SW480 (cell line): ENCODE results near the gene MIOX.
"Not testable (repeated sequence)": the region's sequence is repeated elsewhere in the genome, so short reads cannot be mapped to it uniquely, and the experiment has no call there.

Source experiments
- DNase-seq: peaks from one replicate; pipeline ENCODE4 v3.0.0-alpha.2; 2016; ENCODE audit warnings: low spot score

Gene MIOX

GRCh38 chr22:50529897-50530579, 43.4 kb downstream of the MIOX start, which contains the start of gene TYMP:
TSS of gene TYMP (minus strand) at chr22:50530012. CDS start at chr22:50529709, 303 bp downstream.
- no peak for DNase-seq

- DNase-seq: no peak
Observed at GRCh38 chr22:50530580-50530876, 43.9 kb downstream of the MIOX start.

DNA sequence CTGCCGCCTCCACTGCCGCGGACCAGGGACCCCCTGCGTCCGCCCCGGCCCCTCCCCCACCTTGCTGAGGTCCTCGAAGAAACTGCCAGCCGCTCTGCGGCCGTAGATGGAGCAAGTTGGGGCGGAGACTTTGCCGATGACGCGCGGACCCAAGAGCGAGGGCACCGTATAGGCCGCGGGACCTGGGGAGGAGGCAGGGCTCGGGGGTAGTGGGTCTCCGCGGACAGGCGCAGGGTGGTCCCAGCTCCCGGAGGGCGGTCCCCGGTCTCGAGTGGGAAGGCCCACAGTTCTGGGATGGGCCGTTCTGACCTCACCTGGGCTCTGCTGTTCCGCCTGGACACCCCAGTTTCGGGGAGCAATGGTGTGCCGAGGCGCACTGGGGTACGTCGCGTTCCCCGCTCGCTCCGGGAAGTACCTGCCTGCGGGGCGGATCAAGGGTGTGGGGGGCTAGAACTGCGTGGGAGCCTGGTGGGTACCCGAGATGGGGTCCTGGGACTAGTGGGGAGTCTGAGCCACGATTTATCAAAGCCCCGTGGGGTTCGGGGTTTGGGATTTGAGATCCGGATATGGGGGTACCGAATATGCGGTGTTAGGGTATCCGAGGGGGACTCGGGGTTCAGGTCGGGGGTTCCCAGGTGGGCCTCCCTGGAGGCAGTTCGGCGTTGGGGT, 44.4 kb downstream of the MIOX start:
- peak; percentile 58 for DNase-seq

- DNase-seq: no peak
Observed at GRCh38 chr22:50531546-50531961, 44.9 kb downstream of the MIOX start.

DNA sequence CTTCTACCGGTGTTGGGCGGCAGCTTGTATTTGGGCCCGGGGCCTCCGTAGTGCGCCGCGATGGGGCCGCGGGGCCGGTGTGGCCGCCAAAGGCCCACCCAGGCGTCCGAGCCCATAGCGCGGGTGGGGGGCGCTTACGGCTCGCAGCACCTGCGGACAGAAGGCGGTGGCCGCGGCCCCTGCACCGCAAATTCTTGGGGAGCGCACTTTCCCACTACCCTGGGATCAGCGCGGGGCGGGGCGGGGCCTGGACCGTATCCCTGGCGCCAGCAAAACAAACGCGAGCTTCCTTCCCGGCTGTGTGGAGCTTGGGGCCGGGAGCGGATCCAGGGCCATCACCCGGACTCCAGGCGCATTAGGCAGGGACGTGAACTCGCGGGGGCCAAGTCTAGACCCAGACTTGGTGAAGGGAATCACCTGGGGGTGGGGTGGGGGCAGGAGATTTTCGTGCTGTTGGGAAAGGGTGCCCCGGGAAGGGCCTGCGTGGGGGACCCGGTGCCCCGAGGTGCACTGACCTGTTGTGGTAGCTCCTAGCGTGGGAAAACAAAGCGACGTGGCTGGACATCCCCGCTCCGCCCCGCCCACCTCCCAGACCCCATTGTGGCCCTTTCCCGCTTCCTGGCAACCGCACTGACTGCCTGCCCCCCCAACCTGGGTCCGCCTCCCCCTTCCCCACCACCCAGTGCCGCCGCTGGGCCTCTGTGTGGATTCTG, 45.5 kb downstream of the MIOX start:
- peak; percentile 46 for DNase-seq

DNA sequence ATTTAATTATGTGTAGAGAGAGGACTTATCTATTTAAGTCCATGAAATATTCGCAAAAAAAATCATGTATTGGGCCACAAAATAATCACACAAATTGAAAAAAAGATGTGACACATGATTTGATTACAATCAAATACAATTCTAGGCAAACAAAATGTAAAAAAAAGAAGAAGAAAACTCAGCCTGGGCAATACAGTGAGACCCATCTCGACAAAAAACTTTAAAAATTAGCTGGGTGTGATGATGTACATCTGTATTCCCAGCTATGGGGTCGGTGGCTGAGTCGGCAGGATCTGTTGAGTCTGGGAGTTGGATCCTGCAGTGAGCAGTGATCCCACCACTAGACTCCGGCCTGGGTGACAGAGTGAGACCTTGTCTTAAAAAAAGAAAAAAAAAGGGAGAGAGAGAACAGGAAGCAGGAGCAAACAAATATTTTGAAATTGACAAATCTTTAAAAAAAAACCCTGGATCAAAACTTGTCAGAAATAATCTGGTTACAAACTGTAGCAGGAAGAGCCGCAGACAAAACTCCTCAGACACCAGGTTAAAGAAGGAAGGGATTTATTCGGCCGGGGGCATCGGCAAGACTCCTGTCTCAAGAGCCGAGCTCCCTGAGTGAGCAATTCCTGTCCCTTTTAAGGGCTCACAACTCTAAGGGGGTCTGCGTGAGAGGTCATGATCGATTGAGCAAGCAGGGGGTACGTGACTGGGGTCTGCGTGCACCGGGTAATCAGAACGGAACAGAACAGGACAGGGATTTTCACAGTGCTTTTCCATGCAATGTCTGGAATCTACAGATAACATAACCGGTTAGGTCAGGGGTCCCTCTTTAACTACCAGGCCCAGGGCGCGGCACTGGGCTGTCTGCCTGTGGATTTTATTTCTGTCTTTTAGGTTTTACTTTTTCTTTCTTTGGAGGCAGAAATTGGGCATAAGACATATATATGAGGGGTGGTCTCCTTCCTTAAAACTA, 46.5 kb downstream of the MIOX start:
- no peak for DNase-seq

DNA sequence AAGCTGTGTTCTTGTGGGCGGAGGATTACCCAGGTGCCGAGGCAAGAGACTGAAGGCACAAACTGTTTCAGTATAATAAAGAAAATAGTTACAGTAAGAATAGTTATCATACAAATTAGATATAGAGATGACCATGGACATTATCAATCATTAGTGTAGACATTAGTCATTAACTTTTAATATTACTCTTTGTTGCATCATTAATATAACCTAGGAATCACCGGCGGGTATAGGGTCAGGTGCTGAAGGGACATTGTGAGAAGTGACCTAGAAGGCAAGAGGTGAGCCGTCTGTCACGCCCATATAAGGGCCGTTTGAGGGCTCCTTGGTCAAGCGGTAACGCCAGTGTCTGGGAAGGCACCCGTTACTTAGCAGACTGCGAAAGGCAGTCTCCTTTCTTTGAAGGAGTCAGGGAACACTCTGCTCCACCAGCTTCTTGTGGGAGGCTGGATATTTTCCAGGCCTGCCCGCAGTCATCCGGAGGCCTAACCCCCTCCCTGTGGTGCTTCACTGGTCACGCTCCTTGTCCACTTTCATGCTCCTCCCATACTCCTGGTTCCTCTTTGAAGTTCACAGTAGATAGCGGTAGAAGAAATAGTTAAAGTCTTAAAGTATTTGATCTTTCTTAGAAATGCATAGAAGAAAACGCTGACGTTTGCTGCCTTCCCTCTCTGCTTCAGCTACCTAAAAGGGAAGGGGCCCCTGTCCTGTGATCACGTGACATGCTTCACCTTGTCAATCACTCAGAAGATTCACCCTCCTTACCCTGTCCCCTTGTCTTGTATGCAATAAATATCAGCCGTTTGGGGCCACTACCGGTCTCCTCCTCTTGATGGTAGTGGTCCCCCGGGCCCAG, 47.4 kb downstream of the MIOX start:
- not testable (repeated sequence) for DNase-seq

DNA sequence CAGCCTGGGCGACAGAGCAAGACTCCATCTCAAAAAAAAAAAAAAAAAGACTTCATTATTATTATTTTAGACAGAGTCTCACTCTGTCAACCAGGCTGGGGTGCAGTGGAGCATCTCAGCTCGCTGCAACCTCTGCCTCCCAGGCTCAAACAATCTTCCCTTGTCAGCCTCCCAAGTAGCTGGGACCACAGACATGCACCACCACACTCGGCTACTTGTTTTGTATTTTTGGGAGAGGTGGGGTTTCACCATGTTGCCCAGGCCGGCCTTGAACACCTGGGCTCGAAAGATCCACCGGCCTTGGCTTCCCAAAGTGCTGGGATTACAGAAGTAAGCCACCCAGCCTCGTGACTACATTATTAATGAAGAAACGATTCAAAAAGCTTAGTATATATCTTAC, 48.5 kb downstream of the MIOX start:
- no peak for DNase-seq

DNA sequence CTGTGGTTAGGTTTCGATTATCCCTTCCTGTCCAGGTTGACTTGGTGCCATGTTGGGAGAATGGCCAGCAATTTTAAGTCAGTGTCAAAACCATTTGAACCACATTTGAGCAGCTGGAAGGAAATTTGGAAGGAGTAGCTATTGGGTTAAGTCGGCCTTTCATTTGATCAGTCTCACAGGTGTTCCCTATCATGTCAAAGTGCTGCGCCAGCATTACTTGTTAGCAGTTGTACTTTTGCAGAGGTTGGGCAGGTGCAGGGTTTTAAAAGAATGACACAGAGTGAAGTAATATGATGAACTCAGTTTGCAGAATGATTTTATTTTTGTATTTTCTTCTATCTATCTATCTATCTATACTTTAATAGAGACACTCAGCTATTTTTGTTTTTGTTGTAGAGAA, 49.6 kb downstream of the MIOX start:
- DNase-seq: no peak

DNA sequence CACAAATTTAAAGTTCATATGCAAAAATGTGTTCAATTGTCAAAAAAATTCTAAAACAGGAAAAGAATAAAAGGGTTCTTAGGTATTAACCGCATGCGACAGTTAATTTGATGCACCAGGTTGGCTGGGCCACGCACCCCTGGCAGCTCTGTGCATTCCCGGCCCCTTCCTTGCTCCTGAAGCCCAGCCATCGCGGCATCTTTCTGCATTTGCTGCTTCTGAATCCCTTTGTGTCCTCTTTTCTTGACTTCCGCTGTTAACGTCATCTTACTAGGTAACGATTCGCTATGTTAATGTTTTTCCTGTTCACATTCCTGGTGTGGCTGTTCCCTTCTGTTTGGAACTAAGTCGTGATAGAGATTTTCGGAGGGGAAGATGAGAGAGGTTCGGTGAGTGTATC, 51.1 kb downstream of the MIOX start:
- no peak for DNase-seq
